ENCODE data around the gene PAN3. TPM values are rescaled to one million over a fixed set of nuclear protein-coding genes. Genes with fewer than 3 reads are reported as not detected.

The PAN3 gene
- total RNA-seq, 1 experiment from 2014 or later = 48.5 TPM

DNA sequence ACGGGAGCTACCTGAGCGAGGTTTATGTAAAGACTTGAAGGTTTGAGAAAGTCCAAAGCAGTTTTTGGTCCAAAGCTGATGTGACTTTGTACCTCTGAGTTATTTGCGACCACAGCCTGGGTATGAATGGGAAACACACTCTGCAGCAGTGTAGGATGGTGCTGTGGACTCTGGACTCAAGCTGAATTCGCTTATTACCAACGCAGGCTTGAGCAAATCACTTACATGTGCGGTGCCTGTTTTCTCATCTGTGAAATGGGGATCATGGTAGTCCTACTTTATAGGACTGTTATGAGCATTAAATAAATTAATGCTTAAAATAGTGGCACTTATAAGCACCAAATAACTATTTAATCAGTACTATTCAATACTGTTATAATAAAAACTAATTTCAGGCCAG, 176.5 kb downstream of the PAN3 start:
- Histone ChIP-seq H4K91ac (ENCODE audit: insufficient read length, low read depth, low read length) (no peak overlapping the region), H2BK15ac (ENCODE audit: low read depth, low read length) (no peak overlapping the region), H3K4ac (ENCODE audit: low read depth, low read length) (no peak overlapping the region), H2AK5ac (ENCODE audit: insufficient read length, low read length) (no peak overlapping the region), H3K79me2 (ENCODE audit: insufficient read depth, low read length) (no peaks in the 10 kb centered on the region), H3K4me1 (ENCODE audit: insufficient read depth, low read length) (no peaks in the 10 kb centered on the region), H3K18ac (ENCODE audit: insufficient read length, low read depth, low read length) (no peak overlapping the region), H3K27ac (ENCODE audit: insufficient read length, low read depth, low read length) (no peak overlapping the region), H4K20me1 (ENCODE audit: control insufficient read depth, insufficient read depth, insufficient read length) (no peaks in the 10 kb centered on the region), H3K9me3 (ENCODE audit: control insufficient read depth, low read depth, low read length) (no peaks in the 10 kb centered on the region), H3T11ph (ENCODE audit: low read length) (no peak overlapping the region), H2BK5ac (ENCODE audit: insufficient read length, low read length) (no peak overlapping the region), H3K56ac (ENCODE audit: insufficient read length, low read depth, low read length) (no peak overlapping the region), H4K5ac (ENCODE audit: insufficient read length, low read depth, low read length) (no peak overlapping the region), H2BK12ac (ENCODE audit: insufficient read length, low read depth, low read length) (no peak overlapping the region), H3K9ac (ENCODE audit: extremely low read depth, insufficient read length, low read length) (no peak overlapping the region), H2AFZ (ENCODE audit: low read length) (no peak overlapping the region), H3K27me3 (ENCODE audit: insufficient read depth, low read length) (no peaks in the 10 kb centered on the region), H2BK120ac (ENCODE audit: low read depth, low read length, poor library complexity, severe bottlenecking) (no peak overlapping the region), H3K23me2 (ENCODE audit: insufficient read length, low read depth, low read length, poor library complexity, severe bottlenecking) (no peaks in the 10 kb centered on the region), H4K8ac (replicated peaks; ENCODE audit: insufficient read length, low read depth, low read length) (no peak overlapping the region), H3K79me1 (ENCODE audit: insufficient read depth, low read depth, low read length, poor library complexity, severe bottlenecking) (no peaks in the 10 kb centered on the region), H3K4me2 (ENCODE audit: insufficient read depth, insufficient read length, low read length) (no peak overlapping the region), H2BK20ac (ENCODE audit: low read depth, low read length, poor library complexity, severe bottlenecking) (no peak overlapping the region), H3K14ac (ENCODE audit: insufficient read depth, low read length) (no peak overlapping the region), H3K23ac (ENCODE audit: insufficient read length, low read depth, low read length) (no peak overlapping the region)
- peaks cover 18 to 30% (median 22%) of the 10 kb centered on the region in 3 experiments; a peak in 6 of 7 replicates for H3K36me3 Mint-ChIP-seq (ENCODE audit: insufficient read depth in 1 of 3, low read depth in 3 of 3)
- no peaks in the 10 kb centered on the region for H3K27me3 Mint-ChIP-seq (ENCODE audit: low read depth)
- no peak overlapping the region for H3K4me3 Mint-ChIP-seq
- no CpG with 5 or more reads among the region's 6 CpGs for WGBS (ENCODE audit: extremely low coverage, insufficient read length, low lambda C conversion rate)
- no peak for DNase-seq
- H3K9me3 Mint-ChIP-seq = no peaks in the 10 kb centered on the region
- TF ChIP-seq, protein P1, sequence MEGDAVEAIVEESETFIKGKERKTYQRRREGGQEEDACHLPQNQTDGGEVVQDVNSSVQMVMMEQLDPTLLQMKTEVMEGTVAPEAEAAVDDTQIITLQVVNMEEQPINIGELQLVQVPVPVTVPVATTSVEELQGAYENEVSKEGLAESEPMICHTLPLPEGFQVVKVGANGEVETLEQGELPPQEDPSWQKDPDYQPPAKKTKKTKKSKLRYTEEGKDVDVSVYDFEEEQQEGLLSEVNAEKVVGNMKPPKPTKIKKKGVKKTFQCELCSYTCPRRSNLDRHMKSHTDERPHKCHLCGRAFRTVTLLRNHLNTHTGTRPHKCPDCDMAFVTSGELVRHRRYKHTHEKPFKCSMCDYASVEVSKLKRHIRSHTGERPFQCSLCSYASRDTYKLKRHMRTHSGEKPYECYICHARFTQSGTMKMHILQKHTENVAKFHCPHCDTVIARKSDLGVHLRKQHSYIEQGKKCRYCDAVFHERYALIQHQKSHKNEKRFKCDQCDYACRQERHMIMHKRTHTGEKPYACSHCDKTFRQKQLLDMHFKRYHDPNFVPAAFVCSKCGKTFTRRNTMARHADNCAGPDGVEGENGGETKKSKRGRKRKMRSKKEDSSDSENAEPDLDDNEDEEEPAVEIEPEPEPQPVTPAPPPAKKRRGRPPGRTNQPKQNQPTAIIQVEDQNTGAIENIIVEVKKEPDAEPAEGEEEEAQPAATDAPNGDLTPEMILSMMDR (conservative IDR thresholded peaks at IDR 0.05) = no peak
- peaks cover 6 to 7% of the 10 kb centered on the region in 2 experiments for H3K4me1 Mint-ChIP-seq
- no peak overlapping the region for H3K27ac Mint-ChIP-seq
